Measurements from ENCODE around the gene BMP7.

BMP7 gene

GRCh38 chr20:57188576-57189079 lies 77.8 kb downstream of the BMP7 start:
- H3K4me3 ChIP-seq (ENCODE audit: low read length) = no peak overlapping the region
- DNase-seq (ENCODE audit: low read depth) = no peak
- no peak for TF ChIP-seq CTCF (IDR thresholded peaks at IDR 0.05; ENCODE audit: insufficient read depth, low read depth, low read length, missing control alignments)

GRCh38 chr20:57188056-57188455 lies 78.4 kb downstream of the BMP7 start:
- no peak for TF ChIP-seq CTCF (IDR thresholded peaks at IDR 0.05; ENCODE audit: insufficient read depth, low read depth, low read length, missing control alignments)
- no peak for DNase-seq (ENCODE audit: low read depth)
- H3K4me3 ChIP-seq (ENCODE audit: low read length) = no peak overlapping the region

- H3K4me3 ChIP-seq (ENCODE audit: low read length) = no peak overlapping the region
- DNase-seq (ENCODE audit: low read depth) = no peak
- TF ChIP-seq CTCF (IDR thresholded peaks at IDR 0.05; ENCODE audit: insufficient read depth, low read depth, low read length, missing control alignments) = no peak
Measured at GRCh38 chr20:57187068-57187634, 79.3 kb downstream of the BMP7 start.

- no peak overlapping the region for H3K4me3 ChIP-seq (ENCODE audit: low read length)
- no peak for DNase-seq (ENCODE audit: low read depth)
- TF ChIP-seq CTCF (IDR thresholded peaks at IDR 0.05; ENCODE audit: insufficient read depth, low read depth, low read length, missing control alignments) = no peak
Measured at GRCh38 chr20:57186192-57186591, 80.2 kb downstream of the BMP7 start.

- no peak overlapping the region for H3K4me3 ChIP-seq (ENCODE audit: low read length)
- no peak for DNase-seq (ENCODE audit: low read depth)
- no peak for TF ChIP-seq CTCF (IDR thresholded peaks at IDR 0.05; ENCODE audit: insufficient read depth, low read depth, low read length, missing control alignments)
Measured at GRCh38 chr20:57185188-57185743, 81.2 kb downstream of the BMP7 start.

GRCh38 chr20:57183457-57184009 lies 82.9 kb downstream of the BMP7 start:
- TF ChIP-seq CTCF (IDR thresholded peaks at IDR 0.05; ENCODE audit: insufficient read depth, low read depth, low read length, missing control alignments) = no peak
- no peak for DNase-seq (ENCODE audit: low read depth)
- no peak overlapping the region for H3K4me3 ChIP-seq (ENCODE audit: low read length)

- no peak for DNase-seq (ENCODE audit: low read depth)
- TF ChIP-seq CTCF (IDR thresholded peaks at IDR 0.05; ENCODE audit: insufficient read depth, low read depth, low read length, missing control alignments) = no peak
- H3K4me3 ChIP-seq (ENCODE audit: low read length) = no peak overlapping the region
Measured at GRCh38 chr20:57181639-57182038, 84.8 kb downstream of the BMP7 start.
